Measurements from ENCODE around the gene KCNJ6.
"Not testable (repeated sequence)": the region's sequence is repeated elsewhere in the genome, so short reads cannot be mapped to it uniquely, and the experiment has no call there.

The KCNJ6 gene

DNA sequence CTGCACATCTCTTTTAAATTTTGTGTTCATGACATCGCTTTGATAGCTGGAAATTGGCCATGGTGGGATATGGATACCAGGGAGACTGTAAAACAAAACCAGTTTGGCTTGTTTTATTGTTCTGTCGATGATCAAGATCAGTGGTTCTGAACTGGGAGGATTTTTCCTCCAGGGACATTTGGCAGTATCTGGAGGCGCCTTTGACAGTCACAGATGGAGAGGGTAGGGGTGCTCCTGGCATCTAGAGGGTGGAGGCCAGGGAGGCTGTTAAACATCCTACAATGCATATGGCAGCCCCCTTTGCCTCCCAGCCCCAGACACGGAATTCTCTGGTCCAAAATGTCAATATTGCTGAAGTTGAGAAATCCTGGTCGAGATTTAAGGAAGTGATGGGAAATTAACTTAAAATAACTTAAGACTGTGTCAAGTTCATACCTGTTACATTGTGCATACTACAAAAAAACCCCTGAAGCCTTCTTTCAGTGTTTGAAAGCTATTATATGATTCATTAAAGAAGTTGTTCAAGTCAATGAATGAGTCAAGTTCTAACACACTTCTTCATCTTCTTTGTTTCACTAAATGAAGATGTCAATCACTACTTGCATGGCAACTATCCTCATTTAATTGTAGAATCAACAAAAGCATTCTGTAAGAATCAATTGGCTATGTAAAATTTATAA is 150.9 kb downstream of the KCNJ6 start:
- no peak for DNase-seq

DNA sequence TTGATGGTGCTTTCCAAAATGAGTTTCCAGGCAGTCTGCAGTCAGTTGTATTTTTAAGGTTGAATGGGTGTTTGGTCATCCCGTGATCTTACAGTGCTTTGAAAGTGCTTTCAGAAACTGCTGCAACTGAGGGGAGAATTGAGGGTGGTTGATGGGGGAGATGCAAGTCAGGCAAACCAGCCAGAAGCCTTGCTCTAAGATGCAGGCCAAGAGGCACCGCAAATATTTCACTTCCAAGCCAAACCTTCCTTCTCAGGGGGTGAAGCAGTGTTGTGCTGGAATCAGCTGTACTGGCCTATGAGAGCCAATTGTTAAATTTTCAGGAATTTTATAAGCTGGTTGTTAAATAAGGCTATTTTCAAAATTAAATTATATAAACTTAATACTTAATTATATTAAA is 151.6 kb downstream of the KCNJ6 start:
- DNase-seq, result no peak

DNA sequence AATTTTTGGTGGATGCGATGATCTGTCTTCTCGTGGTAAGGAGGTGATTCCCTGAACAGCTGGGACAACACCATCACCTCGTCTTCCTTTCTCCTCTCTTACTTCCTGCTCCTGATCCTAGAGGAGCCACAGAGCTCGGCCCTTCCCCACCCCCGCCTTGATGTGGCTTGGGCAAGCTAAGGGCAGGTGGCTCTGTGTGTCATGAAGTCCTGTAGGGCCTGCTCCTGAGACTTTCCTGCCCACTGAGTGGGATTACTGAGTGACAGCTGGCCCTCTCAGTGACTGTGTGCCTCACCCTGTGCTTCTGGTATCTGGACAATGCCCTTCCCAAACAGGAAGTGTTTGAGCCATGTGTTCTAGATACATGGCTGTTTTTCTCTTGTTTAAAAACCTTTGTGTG is 153.0 kb downstream of the KCNJ6 start:
- peak; percentile 42 to 62 for DNase-seq

DNA sequence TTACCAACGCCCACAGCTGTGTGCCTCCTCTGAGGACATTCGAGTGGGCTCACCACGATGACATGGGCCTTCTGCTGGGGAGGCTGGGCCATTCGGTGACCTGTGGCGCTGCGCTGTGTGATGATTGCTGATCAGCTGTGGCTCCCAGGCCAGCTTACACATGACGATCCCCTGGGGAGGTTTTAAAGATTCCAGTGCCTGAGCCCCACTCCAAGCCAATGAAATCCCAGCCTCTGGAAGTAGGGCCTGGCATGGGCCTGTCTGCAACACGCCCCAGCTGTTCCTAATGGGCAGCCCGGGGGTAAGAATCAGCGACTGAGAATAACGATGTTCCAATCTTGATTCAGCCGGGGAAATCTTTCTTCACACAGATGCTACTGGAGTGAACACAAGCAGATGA is 153.7 kb downstream of the KCNJ6 start:
- peak; percentile 96 to 98 for DNase-seq

DNA sequence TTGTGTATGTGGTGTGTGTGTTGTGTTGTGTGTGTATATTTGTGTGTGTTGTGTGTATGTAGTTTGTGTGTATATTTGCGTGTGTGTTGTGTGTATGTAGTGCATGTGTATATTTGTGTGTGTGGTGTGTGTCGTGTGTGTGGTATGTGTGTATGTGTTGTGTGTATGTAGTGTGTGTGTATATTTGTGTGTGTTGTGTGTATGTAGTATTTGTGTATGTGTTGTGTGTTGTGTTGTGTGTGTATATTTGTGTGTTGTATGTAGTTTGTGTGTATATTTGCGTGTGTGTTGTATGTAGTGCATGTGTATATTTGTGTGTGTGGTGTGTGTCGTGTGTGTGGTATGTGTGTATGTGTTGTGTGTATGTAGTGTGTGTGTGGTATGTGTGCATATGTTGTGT is 154.9 kb downstream of the KCNJ6 start:
- not testable (repeated sequence) for DNase-seq

DNA sequence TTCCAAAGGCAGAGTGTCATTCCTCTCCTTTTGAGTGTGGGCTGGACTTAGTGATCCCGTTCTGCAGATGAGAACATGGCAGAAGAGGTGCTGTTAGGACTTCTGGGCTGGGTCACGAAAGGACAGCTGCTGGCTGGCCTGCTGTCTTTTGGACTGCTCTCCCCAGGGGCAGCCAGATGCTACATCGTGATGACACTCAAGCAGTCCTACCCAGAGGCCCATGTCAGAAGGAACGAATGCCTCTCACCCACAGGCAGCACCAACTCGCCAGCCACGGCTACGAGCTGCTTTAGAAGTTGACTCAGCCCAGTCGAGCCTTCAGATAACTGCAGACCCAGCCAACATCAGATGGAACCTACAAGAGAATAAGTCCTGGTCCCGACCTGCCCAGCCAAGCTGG is 156.5 kb downstream of the KCNJ6 start:
- DNase-seq, result peak in 1 of 2 experiments; percentile 48

DNA sequence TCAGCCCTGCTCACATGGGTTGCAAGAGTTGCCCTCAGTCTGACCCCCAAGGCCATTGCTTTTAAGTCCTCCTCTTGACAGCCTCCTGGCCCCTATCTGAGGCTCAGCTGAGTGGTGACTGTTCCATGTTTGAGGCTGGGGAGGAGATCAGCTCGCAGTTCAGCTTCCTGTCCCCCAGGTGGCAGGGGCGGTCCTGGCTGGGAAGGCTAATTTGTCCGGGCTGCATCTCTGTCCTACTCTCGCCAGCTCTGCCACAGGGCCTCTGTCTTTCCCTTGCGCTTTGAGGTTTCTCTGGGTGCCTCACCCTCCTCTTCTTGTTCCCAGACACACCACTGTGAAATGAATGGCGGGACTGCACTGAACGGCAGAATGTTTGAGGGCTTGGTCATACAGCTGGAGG is 157.3 kb downstream of the KCNJ6 start:
- DNase-seq, result peak; percentile 63 to 83

DNA sequence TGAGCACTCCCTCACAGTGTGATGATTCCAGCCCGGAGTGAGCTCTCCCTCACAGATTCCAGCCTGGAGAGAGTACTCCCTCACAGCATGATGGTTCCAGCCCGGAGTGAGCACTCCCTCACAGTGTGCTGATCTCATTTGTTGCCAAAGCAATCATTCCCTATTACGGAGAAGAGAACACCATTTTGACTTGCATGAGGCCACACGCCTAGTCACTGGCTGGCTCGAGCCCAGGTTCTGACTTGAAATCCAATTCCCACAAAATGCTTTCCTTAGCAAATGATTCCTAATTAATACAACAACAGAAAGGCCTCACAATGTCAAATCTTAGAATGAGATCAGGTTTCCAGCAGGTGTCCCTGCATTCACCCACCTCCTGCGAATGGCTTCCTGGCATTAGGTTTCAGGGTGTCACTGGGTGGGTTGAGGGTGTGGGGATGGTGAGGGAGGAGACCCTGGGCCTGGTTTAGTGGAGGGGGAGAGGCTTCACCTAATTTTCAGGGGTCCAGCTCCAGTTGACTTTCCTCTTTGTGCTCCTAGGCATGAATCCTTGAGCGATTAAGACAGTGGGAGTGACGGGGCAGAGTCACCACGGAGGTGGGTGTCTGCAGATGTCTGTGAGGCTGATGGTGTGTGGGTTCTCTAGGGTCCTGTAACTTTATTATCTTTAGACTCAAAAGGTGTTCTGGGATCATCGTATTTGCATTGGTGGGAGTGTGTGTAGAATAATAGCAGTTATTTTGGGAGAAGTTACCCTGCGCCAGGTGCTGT is 158.5 kb downstream of the KCNJ6 start:
- DNase-seq, result no peak

DNA sequence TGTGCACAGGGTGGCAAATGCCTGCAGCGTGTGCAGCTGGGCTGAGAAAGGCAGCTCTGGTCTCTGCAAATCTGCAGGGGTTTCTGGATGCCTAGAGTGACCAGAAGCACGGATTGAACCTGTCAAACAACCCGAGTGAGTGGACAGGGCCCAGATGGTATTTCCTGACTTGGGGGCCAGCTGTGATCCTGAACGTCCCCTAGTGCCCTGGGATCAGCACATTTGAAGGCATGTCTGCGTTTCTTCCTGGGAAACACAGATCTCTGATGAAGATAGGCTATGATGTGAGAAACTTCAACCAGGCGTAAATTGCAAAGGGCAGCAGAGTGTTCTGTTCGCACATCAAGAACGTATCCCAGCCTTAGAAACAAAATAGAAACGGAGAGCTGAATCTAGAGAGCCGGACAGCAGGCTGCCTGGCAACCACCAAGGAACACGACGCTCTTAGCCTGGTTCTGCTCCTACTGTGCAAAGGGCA is 163.1 kb downstream of the KCNJ6 start:
- DNase-seq, result no peak

DNA sequence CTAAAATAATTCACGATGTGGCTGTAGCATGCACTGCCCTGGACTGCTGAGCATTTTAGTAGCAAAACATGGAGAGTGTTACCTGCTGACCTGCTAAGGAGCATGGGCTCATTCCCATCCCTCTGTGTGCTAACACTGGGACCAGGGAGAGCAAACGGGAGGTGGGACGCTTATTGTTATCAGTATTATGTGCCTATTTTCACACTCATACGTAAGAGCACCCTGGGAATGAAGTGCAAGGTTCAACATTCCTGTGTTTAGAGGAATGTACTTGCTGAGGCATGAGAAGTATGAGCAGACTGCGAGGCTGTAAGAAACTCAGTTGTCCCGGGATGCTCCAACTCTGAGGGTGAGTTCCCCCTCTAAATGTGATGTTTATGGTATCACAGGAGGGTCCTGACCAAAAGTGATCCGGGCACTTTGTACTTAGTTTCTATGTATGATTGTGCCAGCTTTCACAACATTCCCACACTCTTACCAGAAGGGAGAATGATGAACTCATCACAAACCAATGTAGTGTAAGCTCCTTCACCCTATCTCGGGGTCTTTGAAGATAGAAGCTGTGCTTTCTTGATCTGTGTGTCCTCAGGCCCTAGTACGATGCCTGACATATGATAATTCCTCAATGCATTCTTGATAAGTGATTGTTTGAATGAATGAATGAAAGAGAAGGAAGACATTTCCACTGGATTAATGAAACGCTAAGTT is 164.8 kb downstream of the KCNJ6 start:
- DNase-seq, result no peak

DNA sequence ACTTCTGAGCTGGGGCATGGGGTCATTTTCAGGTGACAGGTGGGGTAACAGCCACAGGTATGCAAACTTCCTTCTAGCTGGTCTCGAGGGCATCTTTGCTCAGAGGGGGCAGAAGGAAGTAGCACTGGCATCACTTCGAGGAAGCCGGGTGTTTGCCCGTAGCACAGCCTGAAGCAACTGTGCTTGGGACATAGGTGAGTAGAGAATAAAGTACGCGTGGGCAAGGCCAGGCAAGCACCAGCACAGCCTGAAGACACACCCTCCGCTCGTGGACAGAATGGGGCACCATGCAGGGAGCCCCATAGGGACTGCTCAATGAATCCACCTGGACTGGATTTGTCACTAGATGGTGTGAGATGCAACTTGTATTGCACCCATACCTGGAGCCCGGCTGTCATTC is 167.1 kb downstream of the KCNJ6 start:
- DNase-seq, result no peak

DNA sequence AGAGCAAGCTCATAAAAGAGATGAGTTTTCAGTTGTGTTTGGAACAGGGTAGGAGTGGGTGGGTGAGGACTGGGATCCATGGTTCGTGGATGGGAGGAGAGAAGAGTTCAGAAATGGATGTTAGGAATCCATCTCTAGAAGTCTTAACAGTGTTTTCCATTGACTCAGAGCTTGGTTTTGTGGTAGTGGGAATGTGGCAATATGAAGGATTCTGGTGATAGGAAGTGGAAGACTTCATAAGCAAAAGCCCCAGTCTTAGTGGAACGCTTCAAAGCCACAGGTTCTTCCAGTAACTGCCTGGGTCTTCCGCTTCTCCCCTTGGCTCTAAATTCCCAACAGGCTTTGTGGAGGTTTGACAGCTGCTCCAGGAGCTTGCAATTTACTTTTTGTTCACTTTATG is 167.9 kb downstream of the KCNJ6 start:
- DNase-seq, result no peak

DNA sequence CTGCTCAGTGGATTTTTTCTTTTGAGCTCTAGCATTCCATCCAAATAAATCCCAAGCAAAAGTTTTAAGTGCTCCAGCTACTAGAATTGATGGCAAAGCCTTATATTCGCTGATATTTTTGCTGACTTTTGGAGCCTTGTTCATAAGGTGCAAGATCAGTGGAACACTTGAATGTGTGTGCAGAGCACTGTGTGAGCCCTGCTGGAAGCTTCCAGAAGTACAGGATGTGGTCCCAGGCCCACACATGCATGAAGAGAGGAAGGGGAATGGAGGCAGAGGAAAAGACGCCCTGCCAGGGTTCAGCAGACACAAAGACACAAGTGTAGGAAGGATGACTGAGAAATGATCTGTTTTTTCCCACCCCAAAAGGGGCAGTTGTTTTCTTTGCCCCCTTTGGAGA is 169.4 kb downstream of the KCNJ6 start:
- peak in 1 of 2 experiments; percentile 3 for DNase-seq

DNA sequence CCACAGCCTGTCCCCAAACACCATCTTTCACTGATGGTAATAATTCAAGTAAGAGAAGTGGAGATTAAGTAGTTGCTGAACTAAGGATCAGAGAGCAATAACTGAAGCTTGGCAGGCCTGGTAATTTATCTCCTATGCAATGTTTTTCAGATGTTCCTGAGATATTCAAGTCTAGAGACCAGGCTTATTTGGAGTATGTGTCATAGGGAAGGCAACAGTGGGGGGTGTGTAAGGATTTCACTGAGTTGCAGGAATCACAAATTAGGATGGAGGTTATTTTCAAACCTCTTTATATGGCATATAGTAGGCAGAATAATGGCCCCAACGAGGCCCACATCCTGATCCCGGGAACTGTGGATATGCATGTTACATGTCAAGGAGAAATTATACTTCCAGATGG is 171.7 kb downstream of the KCNJ6 start:
- DNase-seq, result no peak

DNA sequence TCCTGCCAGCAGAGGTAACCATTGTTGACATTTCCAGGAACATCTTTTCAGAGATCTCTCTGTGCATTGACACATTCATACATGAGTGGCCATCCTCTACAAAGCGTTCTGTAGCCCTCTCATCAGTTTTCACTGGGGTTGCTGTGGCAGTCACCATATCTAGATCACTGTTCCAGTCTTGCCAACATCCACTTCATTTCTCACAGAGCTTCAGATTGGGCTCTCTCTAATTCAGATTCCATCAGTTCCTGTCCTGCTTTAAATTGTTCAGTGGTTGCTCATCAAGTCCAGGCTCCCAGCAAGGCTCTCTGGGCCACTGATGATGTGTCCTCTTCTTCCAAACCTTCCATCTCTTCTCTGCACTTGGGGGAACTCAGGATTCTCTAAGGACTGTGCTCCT is 173.7 kb downstream of the KCNJ6 start:
- DNase-seq, result no peak

DNA sequence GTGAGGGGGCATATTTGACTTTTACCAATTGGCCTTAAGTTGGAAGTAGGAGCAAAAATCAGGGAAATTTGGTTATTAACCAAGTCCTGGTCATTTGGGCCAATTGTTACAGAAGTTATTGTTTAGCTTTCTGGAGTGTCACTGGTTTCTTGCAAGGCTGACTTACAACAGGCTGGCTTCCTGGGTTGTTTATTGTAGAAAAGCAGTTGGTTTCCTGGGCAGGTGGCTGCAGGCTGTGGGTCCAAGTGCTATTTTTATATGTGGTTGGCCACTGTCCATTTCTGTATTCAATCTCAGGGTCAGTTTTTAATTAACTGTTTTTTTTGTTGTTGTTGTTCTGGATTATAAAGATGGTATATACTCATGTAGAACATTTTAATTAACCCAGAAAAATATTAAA is 174.1 kb downstream of the KCNJ6 start:
- no peak for DNase-seq

DNA sequence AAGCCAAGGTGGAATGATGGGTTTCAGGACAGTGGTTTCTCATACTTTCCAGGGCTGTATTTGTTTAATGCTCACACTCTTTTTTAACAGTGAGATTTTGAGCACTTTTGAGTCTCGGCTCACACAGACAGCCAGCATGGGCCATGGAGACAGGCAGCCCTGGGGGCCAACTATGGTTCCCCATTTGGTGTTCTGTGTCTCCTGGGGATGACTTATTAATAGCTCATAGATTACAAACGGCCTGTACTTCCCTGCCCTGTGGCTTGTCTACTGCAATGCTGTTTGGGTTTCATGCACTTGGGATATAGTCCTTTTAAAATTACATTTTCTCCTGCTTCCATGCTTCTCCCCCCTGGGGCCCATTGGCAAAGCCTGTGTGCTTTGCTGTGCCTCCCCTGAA is 178.3 kb downstream of the KCNJ6 start:
- no peak for DNase-seq

DNA sequence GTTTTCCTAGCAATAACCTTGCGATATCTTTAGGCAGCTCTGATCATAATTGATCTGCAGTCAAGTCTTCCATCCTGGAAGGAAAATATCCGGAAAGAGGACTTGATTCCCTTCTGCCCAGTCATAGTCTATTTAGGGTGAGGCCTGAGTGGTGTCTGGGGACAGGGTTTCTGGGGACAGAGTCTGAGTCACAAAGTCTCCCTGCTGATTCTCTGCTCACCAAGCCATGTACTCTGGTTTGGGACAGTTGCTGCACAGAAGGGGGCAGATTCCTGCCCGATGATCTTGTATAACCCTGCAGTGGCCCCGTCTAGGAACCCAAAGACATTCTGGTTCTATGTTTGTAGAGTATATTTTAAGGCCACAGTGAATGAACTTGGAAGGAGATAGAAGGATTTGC is 178.8 kb downstream of the KCNJ6 start:
- no peak for DNase-seq

DNA sequence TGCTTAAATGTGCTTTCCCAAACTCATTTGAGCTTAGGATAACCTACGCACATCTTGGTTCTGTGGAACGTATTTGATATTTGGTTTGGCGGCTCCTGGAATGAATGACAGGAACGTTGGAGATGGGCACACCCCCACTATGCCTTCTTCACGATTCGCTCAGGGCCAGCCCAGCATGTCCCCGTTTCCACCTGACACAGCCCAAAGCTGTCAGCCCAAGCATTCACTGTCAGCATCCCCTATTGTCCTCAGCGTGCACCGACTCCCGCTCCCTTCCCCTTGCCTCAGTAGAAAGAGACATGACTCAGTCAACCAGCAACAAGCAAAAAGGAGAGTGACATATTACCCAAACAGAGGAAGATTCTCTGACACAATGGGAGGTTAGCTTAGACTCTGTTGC is 181.4 kb downstream of the KCNJ6 start:
- DNase-seq, result no peak

DNA sequence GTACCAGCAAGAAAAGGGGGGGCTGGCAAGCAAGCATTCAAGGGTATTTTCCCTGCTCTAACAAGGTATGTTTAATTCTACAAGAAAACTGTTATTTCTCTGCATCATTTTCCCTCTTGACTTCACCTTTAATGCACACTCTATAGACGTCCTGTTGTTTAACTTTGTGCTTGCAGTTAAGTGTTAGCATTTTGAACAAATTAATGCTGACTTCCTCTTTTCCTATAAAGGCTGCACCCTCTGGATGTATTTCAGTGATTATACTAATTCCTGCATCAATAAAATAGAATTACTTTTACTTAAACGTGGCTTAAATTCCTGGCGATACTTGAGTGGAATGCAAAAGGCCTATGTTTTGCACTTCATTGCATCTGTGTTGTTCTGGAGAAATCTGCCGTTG is 183.3 kb downstream of the KCNJ6 start:
- DNase-seq, result no peak

DNA sequence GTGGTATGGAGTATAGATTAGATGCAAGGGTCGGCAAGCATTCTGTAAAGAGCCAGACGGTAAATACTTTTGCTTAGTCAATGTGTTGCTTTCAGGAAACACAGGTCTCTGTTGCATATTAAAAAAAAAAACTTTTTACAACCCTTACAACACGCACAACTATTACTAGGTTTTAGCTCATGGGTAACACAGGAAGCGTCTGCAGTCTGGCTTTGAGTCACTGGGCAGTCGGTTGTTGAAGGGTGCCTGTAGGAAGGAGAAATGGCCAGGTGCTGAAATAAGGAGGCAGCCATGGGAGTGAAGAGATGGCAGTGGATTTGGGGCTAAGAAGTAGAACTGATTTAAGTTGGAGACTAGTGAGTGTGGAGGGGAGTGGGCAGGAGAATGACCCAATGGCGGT is 192.1 kb downstream of the KCNJ6 start:
- no peak for DNase-seq

DNA sequence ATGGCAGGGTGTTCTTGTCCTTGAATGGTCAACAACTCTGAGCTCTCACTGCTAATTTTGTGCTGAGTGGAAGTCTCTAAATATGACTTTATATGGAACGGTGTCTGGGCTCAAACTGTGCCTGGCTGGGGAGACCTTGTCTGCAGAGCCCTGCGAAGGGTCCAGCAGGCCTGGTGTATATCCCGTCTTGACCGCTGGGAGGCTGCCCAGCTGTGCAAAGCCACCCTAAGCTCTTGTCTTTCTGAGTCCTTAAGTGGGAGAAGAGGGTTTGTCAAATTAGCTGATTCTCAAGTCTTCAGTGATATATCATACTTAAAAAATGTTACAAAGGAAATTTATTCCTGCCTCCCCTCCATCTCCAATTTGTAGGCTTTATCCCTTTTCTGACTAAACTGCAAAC is 198.7 kb downstream of the KCNJ6 start:
- DNase-seq, result no peak

DNA sequence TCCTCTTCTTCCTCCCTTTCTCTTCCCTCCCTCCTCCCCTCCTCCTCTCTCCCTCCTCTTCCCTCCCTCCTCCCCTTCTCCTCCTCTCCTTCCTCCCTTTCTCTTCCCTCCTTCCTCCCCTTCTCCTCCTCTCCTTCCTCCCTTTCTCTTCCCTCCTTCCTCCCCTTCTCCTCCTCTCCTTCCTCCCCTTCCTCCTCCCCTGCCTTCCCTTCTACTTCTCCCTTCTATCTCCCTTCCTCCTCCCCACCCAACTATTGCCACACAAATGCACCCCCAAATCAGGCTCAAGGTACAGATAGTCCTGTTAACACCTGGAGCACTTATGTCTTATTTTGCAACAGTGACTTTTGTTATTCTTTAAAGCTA is 203.7 kb downstream of the KCNJ6 start:
- DNase-seq, result not testable (repeated sequence)
